HFFc6 (cell line): Measurements from ENCODE around the gene HOXA6. TPM values are rescaled to one million over a fixed set of nuclear protein-coding genes. Genes with fewer than 3 reads are reported as not detected.
A peak's percentile ranks its signal among the peaks of the same experiment; 100 is the strongest.

Experiments
- DNase-seq: peaks from one replicate; pipeline ENCODE4 v3.0.0-alpha.2; 2018
- H3K27ac Mint-ChIP-seq: 2 replicates; pipeline ENCODE4 v1.8.0; 2020; ENCODE audit warnings: mild to moderate bottlenecking, mixed read lengths
- H3K27me3 Mint-ChIP-seq: 2 replicates; pipeline ENCODE4 v1.8.0; 2021; ENCODE audit warnings: mild to moderate bottlenecking, moderate library complexity, mixed read lengths; ENCODE audit not compliant: insufficient read depth
- H3K36me3 Mint-ChIP-seq: 2 replicates; pipeline ENCODE4 v1.8.0; 2021; ENCODE audit warnings: low read depth, mixed read lengths
- H3K4me1 Mint-ChIP-seq: 2 replicates; pipeline ENCODE4 v1.8.0; 2020; ENCODE audit warnings: low read depth, mixed read lengths
- H3K4me3 Mint-ChIP-seq: 2 replicates; pipeline ENCODE4 v1.8.0; 2020; ENCODE audit warnings: mild to moderate bottlenecking, moderate library complexity, mixed read lengths
- H3K9me3 Mint-ChIP-seq: 2 replicates; pipeline ENCODE4 v1.8.0; 2020; ENCODE audit warnings: mild to moderate bottlenecking, mixed read lengths
- total RNA-seq, 6 experiments: library from RNA; stranded (reverse); fragmentation: NEBNext Ultra II Directional; extraction: Animal tissue kit (Norgen Biotek cat#: 25700); gene quantifications; 2 replicates in 1 of 6; 3 replicates in 5 of 6; pipeline ENCODE4 v1.2.3, GENCODE V29; 2021
- TF ChIP-seq, protein P1 (sequence below): fragments of 200-600 bp; sonication (generic); IDR thresholded peaks from 2 replicates; pipeline ENCODE4 v1.5.0; 2021; ENCODE audit warnings: antibody characterized with exemption, mild to moderate bottlenecking

HOXA6 gene
- total RNA-seq, 6 experiments from 2014 or later: 2.3 to 3.8 (median 2.8) TPM

DNA sequence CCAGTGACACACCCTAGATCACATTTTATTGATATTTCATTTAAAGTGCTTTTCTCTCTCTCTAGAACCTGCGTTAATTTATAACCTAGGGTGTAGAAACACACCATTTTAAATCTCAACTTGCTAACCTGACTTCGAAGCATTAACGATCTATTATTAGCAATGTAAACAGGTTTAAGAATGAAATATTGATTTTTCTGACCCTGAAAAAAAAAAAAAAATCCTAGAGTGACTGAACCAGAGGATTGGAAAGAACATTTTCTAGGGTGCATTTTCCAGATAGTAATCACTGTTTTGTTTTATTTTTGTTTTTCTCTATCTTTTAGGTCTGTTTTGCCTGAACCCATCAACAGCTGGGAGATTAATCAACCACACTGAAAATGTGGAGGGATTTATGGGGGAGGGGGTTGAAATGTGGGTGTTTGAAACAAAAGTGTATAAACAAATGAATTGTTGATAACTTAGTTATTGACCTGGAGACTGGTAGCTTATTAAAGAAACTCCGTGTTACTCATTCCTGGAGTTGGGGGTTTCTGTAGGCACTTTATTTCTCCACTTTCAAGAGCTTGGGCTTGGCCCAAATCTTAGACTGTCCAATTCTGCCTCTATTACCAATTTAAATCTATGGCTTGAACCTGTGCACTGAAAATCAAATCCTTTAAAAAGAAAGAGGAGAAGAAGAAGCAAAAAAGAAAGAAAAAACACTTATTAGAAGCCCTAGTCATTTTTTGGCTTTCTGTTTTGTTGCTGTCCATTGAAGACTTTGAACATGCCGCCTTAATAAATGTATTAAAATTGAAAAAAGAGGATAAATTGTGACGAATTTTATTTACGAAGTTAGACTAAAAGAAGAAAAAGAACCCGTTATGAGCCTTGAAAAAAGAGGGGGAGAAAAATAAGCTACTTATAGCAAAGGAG is 47.9 kb downstream of the HOXA6 start:
- Mint-ChIP-seq H3K36me3 (peaks cover 43% of the 10 kb centered on the region), H3K27me3 (peaks cover 39% of the 10 kb centered on the region), H3K9me3 (no peaks in the 10 kb centered on the region), H3K4me1 (peaks cover 51% of the 10 kb centered on the region), H3K4me3 (peak overlapping the region; percentile 87; the same call in 1 of the 2 replicates), H3K27ac (no peak overlapping the region)
- DNase-seq: no peak
- TF ChIP-seq, protein P1, sequence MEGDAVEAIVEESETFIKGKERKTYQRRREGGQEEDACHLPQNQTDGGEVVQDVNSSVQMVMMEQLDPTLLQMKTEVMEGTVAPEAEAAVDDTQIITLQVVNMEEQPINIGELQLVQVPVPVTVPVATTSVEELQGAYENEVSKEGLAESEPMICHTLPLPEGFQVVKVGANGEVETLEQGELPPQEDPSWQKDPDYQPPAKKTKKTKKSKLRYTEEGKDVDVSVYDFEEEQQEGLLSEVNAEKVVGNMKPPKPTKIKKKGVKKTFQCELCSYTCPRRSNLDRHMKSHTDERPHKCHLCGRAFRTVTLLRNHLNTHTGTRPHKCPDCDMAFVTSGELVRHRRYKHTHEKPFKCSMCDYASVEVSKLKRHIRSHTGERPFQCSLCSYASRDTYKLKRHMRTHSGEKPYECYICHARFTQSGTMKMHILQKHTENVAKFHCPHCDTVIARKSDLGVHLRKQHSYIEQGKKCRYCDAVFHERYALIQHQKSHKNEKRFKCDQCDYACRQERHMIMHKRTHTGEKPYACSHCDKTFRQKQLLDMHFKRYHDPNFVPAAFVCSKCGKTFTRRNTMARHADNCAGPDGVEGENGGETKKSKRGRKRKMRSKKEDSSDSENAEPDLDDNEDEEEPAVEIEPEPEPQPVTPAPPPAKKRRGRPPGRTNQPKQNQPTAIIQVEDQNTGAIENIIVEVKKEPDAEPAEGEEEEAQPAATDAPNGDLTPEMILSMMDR: no peak

DNA sequence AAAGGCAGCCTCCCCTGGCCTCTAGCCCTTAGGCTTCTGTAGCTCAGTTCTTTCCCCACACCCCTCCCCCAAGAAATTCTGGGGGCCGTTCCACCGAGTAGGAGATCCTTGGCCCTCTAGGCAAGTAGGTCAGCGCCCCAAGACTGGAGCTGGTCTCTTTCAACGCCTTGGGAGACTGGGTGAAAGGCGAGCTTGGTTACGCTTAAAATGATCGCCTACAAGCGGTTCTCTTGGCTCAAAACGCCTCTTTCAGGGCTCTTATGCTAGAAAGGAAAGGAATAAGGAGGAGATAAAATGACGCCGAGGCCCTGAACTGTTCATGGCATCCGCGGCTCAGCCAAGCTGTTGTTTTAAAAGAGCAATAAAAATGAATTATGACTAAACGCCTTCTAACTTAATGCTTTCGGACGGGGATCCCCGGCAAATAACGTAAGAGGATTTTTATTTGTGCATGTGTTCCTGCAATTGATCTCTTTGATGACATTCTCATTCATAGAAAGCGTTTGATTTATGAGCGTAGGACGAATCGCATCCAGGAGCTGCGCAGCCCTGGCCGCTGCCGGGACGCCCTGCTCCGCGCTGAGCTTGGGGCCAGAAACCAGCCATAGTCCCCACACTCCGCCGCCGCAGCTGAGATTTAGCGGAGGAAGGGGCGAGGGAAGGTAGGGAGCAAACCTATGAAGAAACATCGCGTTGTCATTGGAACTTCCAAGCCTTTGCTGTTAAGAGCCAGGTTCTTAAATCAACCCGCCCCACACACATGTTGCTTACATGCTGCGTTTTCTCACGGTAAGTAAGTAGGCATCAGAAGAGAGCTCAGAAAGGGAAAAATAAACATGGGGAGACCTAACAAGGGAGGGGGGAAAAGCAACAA is 48.8 kb downstream of the HOXA6 start:
- Mint-ChIP-seq H3K9me3 (no peaks in the 10 kb centered on the region), H3K27me3 (peaks cover 35% of the 10 kb centered on the region), H3K4me1 (peaks cover 48% of the 10 kb centered on the region), H3K27ac (peak overlapping the region; percentile 16; the same call in 1 of the 2 replicates), H3K36me3 (peaks cover 40% of the 10 kb centered on the region), H3K4me3 (peak overlapping the region; percentile 87)
- no peak for DNase-seq
- TF ChIP-seq, protein P1: no peak

DNA sequence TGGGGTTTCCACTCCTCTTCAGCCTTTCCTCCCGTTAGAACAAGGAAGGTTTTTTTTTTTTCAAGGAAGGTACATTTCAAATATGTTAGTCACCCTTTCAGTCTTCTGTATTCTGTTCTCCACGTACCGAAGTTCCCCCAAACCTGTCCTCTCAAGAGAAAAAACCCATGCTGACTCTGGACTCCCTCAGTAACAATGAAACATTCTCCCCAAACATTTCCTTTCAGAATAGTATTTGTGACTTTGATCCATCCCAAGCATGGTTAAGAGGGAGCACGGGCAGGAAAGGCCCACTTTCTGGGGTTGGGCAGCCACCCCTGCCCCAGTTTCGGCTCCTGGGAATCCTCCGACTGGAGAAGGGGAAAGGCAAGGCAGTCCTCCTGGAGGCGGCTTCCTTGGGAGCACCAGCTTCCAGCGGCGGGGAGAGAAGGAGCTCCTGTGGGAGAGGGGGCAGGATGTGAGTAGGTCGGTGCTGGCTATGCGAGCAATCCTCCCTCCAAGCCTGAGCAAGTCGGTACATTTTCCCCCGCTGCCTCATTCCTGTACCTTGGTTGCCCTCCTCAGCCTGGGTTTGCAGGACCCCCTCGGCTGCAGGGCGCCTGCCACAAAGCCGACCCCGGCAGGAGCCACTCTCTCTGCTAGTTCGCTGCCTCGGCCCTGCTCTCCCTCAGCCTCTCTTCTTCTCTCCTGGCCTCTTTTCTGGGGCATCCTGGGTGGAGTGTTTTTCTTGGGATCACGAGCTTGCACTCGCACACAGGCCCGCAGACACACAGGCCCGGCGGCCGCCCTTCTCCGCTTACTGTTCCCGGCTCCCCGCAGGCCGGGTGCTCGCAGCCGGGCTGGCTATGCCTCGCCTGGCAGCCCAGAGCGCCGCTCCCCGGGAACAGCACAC is 49.6 kb downstream of the HOXA6 start:
- Mint-ChIP-seq H3K27me3 (peaks cover 26% of the 10 kb centered on the region), H3K4me1 (peaks cover 39% of the 10 kb centered on the region), H3K9me3 (no peaks in the 10 kb centered on the region), H3K27ac (peak overlapping the region; percentile 55), H3K36me3 (peaks cover 37% of the 10 kb centered on the region), H3K4me3 (peak overlapping the region; percentile 87)
- TF ChIP-seq, protein P1: no peak
- no peak for DNase-seq

DNA sequence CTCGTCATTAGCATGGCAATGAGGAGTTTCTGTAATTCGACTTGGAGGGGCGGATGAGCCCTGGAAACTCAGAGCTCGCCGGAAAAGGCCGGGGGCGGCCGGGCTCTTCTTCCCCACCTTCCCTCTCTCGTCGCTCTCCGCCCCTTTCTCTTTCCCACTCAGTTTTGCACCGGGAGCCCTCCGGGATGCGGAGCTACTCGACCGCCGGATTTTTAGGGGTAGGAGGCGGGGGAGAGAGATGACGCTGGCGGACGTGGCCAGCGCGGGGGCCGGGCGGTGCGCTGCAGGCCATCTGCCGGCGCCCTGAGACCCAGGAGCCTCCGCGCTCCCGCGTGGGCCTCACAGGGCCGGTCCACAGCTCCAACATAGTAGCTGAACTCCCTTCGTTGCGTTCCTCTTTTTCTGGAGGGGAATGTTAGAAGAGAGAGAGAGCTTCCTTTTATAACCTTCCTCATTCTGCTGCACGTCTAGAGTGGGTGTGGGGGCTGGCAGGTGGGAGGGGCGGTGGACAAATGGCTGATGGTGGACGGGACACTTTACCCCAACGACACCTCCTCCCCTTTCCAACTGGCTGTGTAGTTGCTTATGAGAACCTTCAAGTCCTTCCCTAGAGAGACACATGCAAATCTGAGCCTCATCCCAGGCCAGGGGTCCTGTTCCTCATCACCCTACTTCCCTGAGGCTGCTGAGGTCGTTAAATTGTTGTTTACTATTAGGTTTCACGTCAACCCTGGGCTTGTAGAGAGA is 50.6 kb downstream of the HOXA6 start:
- peak overlapping the region; percentile 87 for H3K4me3 Mint-ChIP-seq
- no peaks in the 10 kb centered on the region for H3K9me3 Mint-ChIP-seq
- DNase-seq: peak; percentile 14
- H3K27ac Mint-ChIP-seq: peak overlapping the region; percentile 55
- H3K4me1 Mint-ChIP-seq: peaks cover 34% of the 10 kb centered on the region
- TF ChIP-seq, protein P1: no peak
- peaks cover 37% of the 10 kb centered on the region for H3K36me3 Mint-ChIP-seq
- H3K27me3 Mint-ChIP-seq: peaks cover 19% of the 10 kb centered on the region
